Panc1 (cell line): ENCODE results near the gene FAXC. TPM values are rescaled to one million over a fixed set of nuclear protein-coding genes. Genes with fewer than 3 reads are reported as not detected.

Experiments
- ATAC-seq: fragments of 200-7000 bp; cut with Tn5 transposase; 2 replicates; pipeline ENCODE4 v1.9.1; 2020; ENCODE audit warnings: mild to moderate bottlenecking, moderate library complexity
- BruUV-seq: library from RNA; stranded (reverse); fragments of 400-500 nt; replicated peaks from 2 replicates; lab custom pipeline; 2021; lab: Mats Ljungman, UMichigan
- CTCF ChIA-PET: fragments of 300-600 bp; sonication (Branson Sonifier 250); formaldehyde crosslinking; loops from one replicate; lab custom pipeline; 2022; ENCODE audit warnings: antibody characterized with exemption; lab: Charles Lee
- POLR2A ChIA-PET: fragments of 300-600 bp; sonication (Branson Sonifier 250); formaldehyde crosslinking; loops from one replicate; lab custom pipeline; 2022; ENCODE audit warnings: antibody characterized with exemption; lab: Charles Lee
- DNase-seq: peaks from one replicate; pipeline ENCODE4 v3.0.0-alpha.2; 2010; ENCODE audit warnings: low read depth, low spot score
- H3K27ac ChIP-seq: 2 replicates; pipeline ENCODE4 v1.5.1; 2011; ENCODE audit warnings: mild to moderate bottlenecking, low read length, inconsistent platforms
- H3K27me3 ChIP-seq: fragments of 200-500 bp; sonication (Bioruptor generic); 2 replicates; pipeline ENCODE4 v1.6.0; 2014; ENCODE audit warnings: low read length, inconsistent platforms; ENCODE audit not compliant: control insufficient read depth, insufficient read depth
- H3K36me3 ChIP-seq: fragments of 200-500 bp; sonication (Bioruptor generic); 2 replicates; pipeline ENCODE4 v1.5.1; 2014; ENCODE audit warnings: inconsistent platforms, mild to moderate bottlenecking, low read length, moderate library complexity; ENCODE audit not compliant: control insufficient read depth, insufficient read depth
- H3K4me1 ChIP-seq: 2 replicates; pipeline ENCODE4 v1.5.1; 2011; ENCODE audit warnings: inconsistent platforms, mild to moderate bottlenecking, low read length, moderate library complexity; ENCODE audit not compliant: control insufficient read depth, insufficient read depth
- H3K4me3 ChIP-seq, 2 experiments: 2 replicates each; pipeline ENCODE4 v1.5.1; 2011 to 2012; ENCODE audit warnings: low read depth in 2 of 2, low read length in 2 of 2, mild to moderate bottlenecking in 2 of 2, inconsistent platforms in 1 of 2, moderate library complexity in 1 of 2
- H3K9me3 ChIP-seq: fragments of 200-500 bp; sonication (Bioruptor generic); 2 replicates; pipeline ENCODE4 v1.5.1; 2014; ENCODE audit warnings: low read depth, mild to moderate bottlenecking, inconsistent platforms, low read length, moderate library complexity; ENCODE audit not compliant: control insufficient read depth, insufficient read depth
- CTCF ChIP-seq: fragments of 450-650 bp; IDR thresholded peaks from 2 replicates; pipeline ENCODE4 v1.5.1; 2017; ENCODE audit warnings: mild to moderate bottlenecking
- POLR2AphosphoS5 ChIP-seq: IDR thresholded peaks from 2 replicates; pipeline ENCODE4 v1.6.1; 2012; ENCODE audit warnings: mild to moderate bottlenecking, low read depth, low read length, moderate library complexity
- REST ChIP-seq, 2 experiments: IDR thresholded peaks; 2 replicates each; pipeline ENCODE4 v1.6.1; 2011 to 2012; ENCODE audit warnings: low read depth in 2 of 2, control low read depth in 1 of 2, low read length in 1 of 2, mild to moderate bottlenecking in 1 of 2, moderate library complexity in 1 of 2; ENCODE audit not compliant: insufficient read depth in 1 of 2
- SIN3A ChIP-seq: IDR thresholded peaks from 2 replicates; pipeline ENCODE4 v1.6.1; 2012; ENCODE audit warnings: low read depth, mild to moderate bottlenecking, low read length, moderate library complexity, borderline replicate concordance; ENCODE audit not compliant: insufficient read depth
- TCF7L2 ChIP-seq: IDR thresholded peaks from 2 replicates; pipeline ENCODE4 v1.6.1; 2011; ENCODE audit warnings: mild to moderate bottlenecking, low read depth, low read length, inconsistent platforms
- in situ Hi-C: cut with HindIII; loops from 2 replicates; pipeline ENCODE4 v1.10.0; 2016; ENCODE audit warnings: low sequenced_read_pairs, low pct_unique_long_range_greater_than_20kb
- intact Hi-C: fragments of 100-400 bp; cut with micrococcal nuclease; formaldehyde crosslinking; loops from one replicate; pipeline ENCODE4 v1.10.0; 2022; ENCODE audit not compliant: unreplicated experiment
- total RNA-seq: library from RNA; stranded (reverse); gene quantifications from one replicate; pipeline ENCODE4 v1.2.1, GENCODE V29; 2021; ENCODE audit not compliant: unreplicated experiment

Gene FAXC
- total RNA-seq, 1 experiment from 2014 or later, result 9.0 TPM

GRCh38 chr6:99353126-99353525 lies 3.7 kb upstream of the FAXC start:
- TF ChIP-seq POLR2AphosphoS5, result no peak
- TF ChIP-seq SIN3A, result no peak
- no peak for TF ChIP-seq TCF7L2
- peak; percentile 82 to 83 for TF ChIP-seq REST (IDR thresholded peaks at IDR 0.05; ENCODE audit: insufficient read depth in 1 of 2, low read depth in 2 of 2, low read length in 1 of 2)
- no peak for TF ChIP-seq CTCF
- in situ Hi-C loops (no loop called here), intact Hi-C loops (no loop called here)
- ChIA-PET POLR2A (interaction anchor here (0.6 kb wide), 1 partner anchor 178 kb away, joined by 9 read pairs; no protein-coding TSS in a partner anchor), CTCF (no interaction called here)
- no peak overlapping the region for H3K27ac ChIP-seq
- H3K36me3 ChIP-seq, result no peaks in the 10 kb centered on the region
- H3K4me1 ChIP-seq, result peaks cover 11% of the 10 kb centered on the region
- H3K27me3 ChIP-seq, result peaks cover 14% of the 10 kb centered on the region; the same call in 1 of the 2 replicates
- no peak overlapping the region for H3K4me3 ChIP-seq
- BruUV-seq, result no TSS peak
- H3K9me3 ChIP-seq, result no peaks in the 10 kb centered on the region
- ATAC-seq (no peak), DNase-seq (no peak)

GRCh38 chr6:99350573-99350972 lies 1.1 kb upstream of the FAXC start:
- in situ Hi-C loops, result no loop called here
- Histone ChIP-seq H3K36me3 (no peaks in the 10 kb centered on the region), H3K4me3 (peak overlapping the region in 1 of 2 experiments; percentile 54; a peak in 1 of 4 replicates), H3K4me1 (peaks cover 11% of the 10 kb centered on the region), H3K27me3 (peaks cover 10% of the 10 kb centered on the region; the same call in 1 of the 2 replicates), H3K27ac (no peak overlapping the region), H3K9me3 (no peaks in the 10 kb centered on the region)
- ATAC-seq (no peak), DNase-seq (no peak)
- CTCF ChIA-PET, result no interaction called here
- BruUV-seq, result no TSS peak
- POLR2A ChIA-PET, result no interaction called here
- TF ChIP-seq POLR2AphosphoS5 (no peak), SIN3A (no peak), CTCF (no peak), TCF7L2 (no peak), REST (IDR thresholded peaks at IDR 0.05; ENCODE audit: insufficient read depth in 1 of 2, low read depth in 2 of 2, low read length in 1 of 2) (no peak)
- intact Hi-C loops, result no loop called here
